Colon (tissue), 2 donors: ENCODE measurements around the gene YWHAH.

ENCODE experiments used
- FAIRE-seq: peaks from 2 replicates; lab custom pipeline; 2012; peaks lifted over from hg19 to GRCh38; lab: Jason Lieb, UNC
- donor health status: control.
- donor health status: control.

The YWHAH gene

DNA sequence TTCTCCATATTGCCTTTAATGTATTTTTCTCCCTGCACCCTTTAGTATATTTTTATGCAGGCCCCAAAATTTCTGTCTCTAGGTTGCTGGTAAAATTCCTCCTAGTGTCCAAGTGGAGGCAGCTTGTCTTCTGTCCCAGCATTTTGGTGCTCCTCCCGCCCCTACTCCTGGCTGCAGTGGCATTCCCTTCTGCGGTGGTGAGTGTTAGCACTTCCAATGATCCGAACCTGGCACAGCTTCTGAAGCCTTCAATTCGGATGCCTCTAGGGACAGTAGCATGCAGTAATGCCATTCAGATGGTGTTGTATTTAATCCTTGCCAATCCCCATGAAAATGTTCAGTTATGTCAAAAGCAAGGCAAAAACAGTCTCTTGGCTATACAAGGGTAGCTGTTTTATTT, 5.9 kb downstream of the YWHAH start:
- FAIRE-seq = no peak

DNA sequence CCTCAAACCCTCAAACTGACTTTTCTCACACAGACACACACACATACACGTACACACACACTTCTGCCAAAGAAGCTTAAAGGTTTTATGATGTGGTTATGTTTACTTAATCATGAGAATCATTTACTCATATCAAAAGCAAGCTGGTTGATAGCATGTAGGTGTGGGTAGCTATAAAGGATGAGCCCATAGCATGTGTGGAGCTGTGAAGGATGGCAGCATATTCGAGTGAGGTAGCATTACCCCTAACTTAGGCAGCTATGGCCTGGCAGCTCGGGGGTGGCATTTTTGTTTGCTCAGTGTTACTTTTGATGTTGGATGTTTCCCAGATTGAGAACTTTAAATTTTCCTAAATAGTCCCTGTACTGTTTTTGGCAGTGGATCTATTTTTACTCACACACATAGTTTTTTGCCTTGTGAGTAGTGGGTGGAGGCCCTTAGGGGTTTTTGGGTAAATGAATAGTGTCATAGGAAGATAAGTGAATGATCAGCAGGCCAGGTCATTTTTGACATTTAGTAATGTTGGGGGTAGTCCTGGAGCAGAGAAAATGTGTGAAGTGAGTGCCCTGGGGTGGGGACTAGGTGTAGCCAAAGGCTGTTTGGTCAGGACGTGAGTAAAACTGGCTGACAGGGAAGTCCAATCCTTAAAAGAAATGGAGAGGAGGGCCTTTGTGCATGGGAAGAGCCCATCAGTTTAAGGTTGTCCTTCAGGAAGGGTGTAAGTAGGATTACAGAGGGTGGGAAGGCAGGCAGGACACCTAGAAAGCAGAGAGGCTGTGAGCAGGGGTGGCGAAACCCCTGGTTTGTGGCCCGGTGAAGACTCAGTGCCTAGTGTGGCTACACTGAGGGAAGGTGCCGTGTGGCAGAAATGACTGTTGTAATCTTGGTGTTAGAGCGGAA, 7.1 kb downstream of the YWHAH start:
- no peak for FAIRE-seq

DNA sequence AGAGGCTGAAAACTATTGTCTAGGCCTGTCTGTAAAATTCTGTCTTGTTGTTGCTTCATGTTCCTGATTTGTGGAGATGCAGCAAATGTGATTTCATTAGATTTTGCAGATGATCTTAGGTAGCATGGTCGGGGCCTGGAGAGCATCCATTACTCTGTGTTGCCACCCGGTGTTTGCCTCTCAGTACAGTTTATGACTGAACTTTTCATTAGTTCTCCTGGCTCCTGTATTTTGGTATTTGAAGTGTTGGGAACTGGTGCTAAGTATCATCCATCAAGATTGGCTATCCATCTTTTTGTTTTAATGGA, 7.7 kb downstream of the YWHAH start:
- FAIRE-seq = no peak

DNA sequence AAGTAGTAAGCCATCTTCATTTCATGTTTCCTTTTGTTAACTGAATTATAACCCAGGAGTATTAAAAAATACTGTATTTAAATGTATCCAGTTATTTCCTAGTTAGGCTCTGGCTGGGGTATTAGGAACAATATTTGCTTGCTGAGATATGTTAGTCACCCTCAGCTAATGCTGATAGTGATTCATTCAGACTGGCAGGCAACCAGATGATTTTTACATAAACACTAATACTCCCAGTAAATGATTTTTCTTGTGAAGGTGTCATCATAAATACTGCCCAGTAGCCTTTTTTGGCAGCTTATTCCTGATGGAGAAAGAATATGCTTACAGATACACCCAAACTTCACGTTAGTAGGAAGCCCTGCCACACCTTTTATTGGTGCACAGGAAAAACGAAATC, 8.1 kb downstream of the YWHAH start:
- FAIRE-seq = no peak

DNA sequence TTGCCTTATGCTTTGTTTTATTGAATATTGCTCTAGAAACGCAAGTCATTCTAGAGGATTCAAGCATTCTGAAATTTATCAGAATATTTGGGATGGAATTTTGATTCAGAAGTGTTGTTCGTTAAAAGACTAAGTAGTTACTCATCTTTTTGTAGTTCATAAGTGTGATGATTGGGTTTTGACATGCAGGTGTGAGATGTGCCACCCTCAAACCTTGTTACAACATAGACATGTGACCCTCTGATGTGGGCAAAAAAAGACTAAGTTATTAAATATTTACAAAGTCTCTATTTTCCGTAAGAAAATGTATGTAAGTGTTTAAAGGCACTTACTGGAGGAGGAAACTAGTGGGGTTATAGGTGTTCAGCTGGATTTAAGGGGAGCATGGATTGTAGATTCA, 8.9 kb downstream of the YWHAH start:
- no peak for FAIRE-seq

DNA sequence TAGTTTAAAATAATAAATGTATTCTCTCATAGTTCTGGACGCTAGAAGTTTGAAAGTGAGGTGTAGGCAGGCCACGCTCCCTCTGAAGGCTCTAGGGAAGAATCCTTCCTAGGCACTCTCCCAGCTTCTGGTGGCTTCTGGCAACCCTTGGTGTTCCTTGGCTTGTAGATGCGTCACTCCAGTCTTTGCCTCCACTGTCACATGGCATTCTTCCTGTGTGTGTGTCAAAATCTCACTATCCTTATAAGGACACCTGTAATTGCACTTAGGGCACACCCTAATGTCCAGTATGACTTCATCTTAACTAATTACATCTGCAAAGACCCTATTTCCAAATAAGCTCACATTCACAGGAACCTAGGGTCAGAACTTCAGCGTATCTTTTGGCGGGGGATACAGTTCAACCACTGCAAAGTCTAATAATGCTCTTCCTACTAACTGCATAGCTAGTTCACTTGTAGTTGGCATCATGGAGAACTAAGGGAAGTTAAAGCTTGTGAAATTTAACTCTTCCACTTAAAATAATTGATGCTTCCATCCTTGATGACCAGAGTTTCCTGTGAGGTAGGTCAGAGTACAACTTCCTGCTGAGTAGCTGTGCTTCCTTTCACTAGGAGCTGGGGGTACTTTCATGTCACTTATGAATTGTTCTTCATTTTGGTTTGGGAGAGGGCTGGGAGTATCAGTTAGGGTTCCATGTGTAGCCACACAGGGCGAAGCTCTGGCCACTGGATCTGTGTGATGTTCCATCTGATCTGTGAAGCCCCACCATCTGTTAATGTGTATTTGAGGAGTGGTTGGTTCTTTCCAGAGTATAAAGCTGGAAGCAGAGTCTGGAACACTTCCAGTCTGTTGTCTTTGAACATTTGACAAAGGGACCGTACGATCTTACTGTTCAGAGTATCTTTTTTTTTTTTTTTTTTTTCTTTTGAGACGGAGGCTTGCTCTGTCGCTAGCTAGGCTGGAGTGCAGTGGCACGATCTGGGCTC, 10.5 kb downstream of the YWHAH start:
- FAIRE-seq = no peak

DNA sequence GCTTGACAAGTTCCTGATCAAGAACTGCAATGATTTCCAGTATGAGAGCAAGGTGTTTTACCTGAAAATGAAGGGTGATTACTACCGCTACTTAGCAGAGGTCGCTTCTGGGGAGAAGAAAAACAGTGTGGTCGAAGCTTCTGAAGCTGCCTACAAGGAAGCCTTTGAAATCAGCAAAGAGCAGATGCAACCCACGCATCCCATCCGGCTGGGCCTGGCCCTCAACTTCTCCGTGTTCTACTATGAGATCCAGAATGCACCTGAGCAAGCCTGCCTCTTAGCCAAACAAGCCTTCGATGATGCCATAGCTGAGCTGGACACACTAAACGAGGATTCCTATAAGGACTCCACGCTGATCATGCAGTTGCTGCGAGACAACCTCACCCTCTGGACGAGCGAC, 12.0 kb downstream of the YWHAH start:
- FAIRE-seq = no peak

DNA sequence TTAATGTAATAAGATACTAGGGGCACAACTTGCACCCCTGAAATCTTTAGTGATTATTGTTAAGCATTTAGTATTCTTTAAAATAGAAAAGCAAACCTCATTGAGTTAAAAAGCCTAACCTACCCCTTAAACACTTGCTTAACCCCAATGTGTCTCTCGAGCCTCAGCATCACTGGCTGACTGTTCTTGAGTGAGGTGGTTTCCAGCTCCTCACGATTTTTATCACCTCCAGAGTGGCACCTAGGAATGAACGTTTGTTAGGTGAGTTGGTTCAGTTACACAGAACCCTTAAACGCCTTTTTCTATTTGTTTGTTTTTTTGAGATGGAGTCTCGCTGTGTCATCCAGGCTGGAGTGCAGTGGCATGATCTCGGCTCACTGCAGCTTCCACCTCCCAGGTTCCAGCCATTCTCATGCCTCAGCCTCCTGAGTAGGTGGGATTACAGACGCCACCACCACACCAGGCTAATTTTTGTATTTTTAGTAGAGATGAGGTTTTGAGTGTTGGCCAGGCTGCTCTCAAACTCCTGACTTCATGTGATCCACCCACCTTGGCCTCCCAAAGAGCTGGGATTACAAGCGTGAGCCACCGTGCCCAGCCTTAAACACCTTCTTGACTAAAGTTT, 13.7 kb downstream of the YWHAH start:
- no peak for FAIRE-seq

DNA sequence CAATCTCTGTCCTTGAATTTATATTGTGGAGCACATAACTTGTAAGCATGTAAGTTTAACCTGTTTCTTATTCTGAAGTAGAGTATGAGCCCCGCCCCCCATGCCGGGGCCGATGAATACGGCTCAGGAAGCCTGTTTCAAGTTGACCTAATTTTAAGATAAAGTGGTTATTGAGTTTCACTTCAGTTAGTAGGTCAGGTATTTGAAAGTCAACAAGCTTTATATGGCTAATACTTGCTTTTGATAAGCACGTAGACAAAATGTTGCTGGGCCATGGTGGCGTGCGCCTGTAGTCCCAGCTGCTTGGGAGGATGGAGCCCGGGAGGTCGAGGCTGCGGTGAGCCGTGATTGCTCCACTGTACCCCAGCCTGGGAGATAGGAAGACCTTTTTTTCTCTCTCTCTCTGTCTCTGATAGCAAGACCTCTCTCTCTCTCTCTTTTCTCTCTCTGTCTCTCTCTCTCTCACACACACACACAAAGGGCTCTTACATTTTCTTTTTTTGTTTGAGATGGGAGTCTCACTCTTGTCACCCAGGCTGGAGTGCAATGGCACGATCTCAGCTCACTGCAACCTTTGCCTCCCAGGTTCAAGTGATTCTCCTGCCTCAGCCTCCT, 14.4 kb downstream of the YWHAH start:
- FAIRE-seq = no peak

DNA sequence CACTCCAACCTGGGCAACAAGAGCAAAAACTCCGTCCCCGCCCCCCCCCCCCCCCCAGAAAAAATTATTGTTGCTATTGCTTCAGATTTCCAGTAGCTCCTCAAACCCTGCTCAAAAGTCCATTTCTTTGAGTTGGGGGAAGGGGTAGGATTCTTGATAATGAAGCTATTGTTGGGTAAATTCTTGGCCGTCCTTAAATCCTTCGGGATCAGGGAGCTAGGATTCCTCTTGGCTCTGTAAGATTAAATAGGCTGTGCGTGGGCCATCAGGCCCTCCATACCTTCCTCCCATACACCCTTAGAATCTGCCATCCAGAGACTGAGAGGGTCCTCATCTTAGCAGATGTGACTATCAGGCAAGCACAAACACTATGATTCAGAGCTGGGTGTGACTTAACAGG, 16.4 kb downstream of the YWHAH start:
- FAIRE-seq = no peak

DNA sequence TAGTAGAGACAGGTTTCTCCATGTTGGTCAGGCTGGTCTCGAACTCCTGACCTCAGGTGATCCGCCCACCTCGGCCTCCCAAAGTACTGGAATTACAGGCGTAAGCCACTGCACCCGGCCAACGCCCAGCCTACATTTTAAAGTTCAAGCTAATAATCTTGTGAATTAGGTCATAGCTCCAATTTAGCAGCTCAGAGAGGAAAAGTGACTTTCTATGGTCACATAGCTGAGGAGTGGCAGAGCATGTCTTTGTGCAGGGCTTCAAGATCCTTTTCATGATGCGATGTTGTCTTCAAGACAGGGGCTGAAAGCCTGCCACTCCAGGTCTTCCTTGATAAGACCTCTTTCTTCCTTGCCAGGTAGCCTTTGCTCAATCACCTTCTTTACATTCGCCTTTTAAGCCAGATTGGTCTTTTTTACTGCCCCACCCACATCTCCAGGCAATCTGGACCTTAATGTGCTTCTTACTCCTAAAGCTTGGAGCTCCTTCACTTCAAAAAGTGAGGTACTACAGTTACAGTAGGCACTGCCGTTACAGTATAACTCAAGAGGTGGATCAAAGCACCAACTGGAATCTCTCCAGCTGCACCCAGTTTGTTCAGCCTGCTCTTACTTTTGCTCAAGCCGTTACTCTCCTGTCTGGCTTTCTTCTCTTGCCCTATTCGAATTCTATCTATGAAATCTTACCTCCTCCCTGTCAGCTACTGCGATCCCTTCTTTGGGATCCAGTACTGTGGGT, 18.2 kb downstream of the YWHAH start:
- no peak for FAIRE-seq

DNA sequence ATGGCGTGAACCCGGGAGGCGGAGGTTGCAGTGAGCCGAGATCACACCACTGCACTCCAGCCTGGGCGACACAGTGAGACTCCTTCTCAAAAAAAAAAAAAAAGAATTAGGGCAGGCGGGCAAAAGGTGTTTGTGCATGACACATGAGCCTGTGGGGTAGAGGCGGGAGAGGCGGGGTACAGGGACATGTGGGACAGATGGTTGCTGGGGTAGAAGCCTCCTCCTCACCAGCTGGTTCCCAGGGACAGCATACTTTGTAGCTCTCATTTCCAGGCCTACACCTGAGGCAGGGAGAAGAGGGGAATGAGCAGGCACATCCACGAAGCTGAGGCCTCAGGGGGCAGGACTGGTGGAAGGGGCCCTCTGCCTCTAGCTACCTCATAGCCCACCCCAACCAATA, 23.7 kb downstream of the YWHAH start:
- FAIRE-seq = no peak

DNA sequence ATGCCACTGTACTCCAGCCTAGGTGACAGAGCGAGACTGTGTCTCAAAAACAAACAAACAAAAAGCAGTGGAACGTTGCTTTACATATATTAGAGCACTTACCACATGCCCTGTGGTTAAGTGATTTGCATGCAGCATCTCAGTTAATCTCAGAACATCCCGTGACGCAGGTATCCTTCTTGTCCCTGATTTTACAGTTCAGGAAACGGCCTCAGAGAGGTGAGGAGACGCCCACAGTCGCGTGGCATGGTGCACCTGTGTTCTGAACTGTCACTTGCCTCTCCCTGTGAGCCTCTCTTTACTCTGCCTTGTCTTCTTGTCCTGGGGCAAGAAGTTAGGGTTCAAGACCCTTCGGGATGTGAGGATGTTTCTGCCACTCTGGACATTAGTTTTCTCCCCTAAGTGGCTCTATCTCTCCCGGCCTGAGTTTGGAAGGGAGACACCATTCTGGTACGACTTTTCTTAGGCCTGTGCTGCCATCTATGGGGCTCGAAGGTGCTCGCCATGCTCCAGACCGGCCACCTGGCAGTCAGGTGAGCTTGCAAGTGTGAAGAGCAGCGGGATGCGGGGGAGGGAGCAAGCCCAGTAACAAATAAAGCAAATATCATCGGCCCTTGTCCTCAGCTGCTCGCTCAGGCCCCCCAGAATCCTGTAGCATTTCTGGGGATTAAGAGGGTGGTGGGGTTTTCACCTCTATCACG, 25.6 kb downstream of the YWHAH start:
- FAIRE-seq = no peak

DNA sequence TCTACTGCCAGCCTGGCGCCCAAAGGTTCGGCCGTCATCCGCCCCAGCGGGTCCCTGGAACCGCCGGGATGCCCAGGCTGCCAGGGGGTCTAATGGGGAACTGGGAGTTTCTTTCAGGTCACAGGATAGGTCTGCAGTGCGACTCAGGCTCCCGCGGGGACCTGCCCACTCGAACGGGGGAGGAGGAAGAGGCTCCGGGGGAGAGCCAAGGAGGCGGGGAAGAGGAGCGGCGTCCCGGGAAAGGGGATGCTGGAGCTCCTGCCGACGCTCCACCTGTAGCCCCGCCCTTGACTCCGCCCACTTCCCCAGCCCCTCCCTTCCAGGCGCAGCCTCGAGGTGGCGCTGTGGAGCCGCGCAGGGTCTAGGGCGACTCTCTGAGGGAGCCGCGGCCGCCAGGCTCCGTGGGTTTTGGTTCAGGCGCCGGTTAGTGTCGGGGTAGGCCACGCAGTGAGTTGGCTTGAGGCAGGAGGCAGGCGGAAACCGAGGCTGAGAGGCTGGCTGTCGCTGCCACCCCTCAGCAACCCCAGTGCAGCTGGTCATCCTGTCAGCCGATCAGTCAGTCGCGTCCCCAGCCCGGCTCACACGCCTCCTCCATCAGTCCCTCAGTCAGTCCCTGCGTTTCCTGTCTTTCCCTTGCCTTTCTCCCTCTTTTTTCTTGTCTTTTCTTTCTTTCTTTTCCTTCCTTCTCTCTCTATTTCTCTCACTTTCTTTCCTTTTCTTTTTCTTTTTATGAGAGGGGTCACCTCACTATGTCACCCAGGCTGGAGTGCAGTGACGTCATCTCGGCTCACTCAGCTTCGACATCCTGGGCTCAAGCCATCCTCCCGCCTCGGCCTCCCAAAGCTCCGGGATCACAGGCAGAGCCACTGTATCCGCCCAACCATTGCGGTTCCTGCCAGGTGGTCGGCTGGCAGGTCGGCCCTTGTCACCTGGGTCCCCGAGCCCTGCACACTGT, 26.4 kb downstream of the YWHAH start:
- no peak for FAIRE-seq

DNA sequence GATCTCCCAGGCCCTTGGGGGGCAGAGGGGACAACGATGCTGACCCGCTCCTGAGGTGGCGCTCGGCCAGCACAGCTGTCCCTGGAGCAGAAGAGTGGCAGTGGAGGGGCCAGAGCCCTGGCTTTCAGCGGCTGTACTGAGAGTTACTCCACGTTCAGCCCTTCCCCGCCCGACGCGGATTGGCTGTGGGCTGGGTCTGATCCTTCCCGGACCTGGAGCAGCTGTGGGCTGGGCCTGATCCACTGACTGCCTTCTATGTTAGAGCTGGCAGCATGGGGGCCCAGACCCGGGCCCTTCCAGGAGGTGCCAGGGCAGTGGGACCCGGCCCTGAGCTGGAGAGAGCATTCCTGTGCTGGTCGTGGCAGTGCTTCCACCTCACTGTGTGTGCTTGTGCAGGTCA, 27.8 kb downstream of the YWHAH start:
- FAIRE-seq = no peak

DNA sequence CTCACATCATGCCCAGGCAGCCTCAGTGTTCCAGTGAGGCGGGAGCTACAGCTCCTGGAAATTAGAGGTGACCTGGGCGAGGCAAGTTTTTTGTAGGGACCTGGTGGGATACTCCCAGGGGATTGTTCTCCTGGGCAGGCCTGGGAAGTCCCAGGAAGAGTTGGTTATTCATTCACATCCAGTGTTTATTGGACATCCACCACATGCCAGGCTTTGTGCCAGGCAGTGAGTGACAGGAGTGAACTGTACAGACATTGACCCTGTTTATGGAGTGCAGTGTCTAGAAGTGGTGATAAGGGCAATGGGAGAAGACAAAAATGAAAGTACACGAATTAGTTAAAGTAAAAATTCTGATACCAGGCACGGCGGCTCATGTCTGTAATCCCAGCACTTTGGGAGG, 29.4 kb downstream of the YWHAH start:
- no peak for FAIRE-seq

DNA sequence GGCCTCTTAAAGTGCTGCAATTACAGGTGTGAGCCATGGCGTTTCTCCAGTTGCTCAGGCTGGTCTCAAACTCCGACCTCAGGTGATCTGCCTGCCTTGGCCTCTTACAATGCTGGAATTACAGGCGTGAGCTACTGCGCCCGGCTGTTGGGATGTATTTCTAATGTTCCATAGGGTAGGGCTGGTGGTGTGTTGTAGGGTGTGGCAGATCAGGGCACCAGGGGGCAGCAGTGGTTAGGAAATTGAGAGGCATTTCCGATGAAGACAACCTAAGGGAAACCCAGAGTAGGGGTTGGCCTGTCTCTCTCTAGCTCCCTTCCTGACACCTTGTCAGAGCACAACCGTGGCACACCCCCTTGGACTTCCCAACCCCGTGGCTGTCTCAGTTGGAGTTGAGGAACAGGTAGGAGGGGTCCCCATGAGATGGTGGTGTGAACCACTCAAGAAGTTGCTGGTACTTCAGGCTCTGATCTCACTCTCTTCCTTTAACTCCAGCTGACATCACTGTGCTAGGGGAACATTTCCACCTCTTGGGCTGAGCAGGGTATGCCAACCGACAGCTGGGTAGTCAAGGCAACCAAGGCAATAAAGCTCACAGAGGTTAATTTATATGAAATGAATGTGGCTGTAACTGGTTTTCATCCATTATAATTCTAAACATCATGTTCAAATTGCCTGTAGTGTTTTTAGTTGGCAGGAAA, 33.0 kb downstream of the YWHAH start:
- no peak for FAIRE-seq

DNA sequence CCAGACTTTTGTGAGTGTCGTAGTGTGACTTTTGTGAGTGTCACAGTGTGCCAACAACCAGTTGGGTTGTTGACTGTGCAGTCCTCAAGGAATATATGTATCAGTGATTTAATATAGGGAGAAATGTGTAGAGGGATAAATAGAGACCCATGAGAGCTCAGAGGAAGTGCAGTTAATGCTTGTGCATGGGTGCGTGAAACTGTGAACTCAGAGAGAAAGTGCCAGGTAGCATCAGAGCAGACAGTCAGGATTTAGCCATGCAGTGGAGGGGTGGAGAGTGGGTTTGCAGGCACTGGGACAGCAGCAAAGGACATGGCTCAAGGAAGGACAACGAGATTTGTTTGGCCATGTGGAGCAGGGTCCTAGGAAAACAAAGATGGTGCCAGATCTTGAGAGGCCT, 33.6 kb downstream of the YWHAH start:
- no peak for FAIRE-seq

DNA sequence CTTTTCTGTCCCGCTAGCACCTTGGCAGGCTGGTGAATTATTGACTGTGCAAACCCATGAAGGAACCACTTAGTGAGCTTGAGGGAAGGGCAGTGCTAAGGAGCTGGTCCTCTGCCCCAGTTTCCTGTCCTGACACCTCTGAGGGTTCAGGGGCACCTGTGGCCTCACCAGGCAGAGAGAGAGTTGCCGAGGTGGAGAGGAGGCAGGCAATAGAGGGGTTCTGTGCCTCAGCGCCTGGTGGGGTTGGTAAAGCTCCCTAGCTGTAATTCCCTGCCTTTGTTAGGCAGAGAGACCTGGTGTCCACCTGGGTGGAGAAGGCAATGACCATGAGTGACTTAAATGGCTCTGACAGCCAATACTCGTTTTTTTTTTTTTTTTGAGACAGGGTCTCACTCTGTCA, 36.3 kb downstream of the YWHAH start:
- FAIRE-seq = no peak
